HG02571 (cell line): ENCODE data around the gene C9orf72.

Experiments used
- ATAC-seq: cut with Tn5 transposase; IDR thresholded peaks from one replicate; pipeline ENCODE4 v1.9.1; 2021; ENCODE audit warnings: mild to moderate bottlenecking, moderate library complexity; ENCODE audit not compliant: unreplicated experiment

C9orf72 gene

DNA sequence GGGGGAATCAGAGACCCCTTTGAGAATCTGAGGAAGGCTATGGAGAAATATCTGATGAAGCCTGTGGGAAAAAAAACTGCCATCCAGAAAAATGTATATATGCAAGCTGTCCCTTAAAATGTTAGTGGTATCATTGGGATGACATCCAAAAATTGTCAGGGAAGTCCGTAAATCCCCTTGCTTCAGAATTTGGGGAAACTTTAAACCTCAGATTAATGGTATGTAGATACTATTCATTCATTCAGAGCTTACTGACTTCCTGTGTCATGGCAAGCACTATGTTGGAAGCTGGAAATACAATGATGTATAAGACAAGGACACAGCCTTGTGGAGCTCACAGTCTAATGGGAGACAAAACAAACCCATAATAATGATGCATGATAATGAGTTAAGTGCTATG, 32.8 kb downstream of the C9orf72 start:
- ATAC-seq = no peak

DNA sequence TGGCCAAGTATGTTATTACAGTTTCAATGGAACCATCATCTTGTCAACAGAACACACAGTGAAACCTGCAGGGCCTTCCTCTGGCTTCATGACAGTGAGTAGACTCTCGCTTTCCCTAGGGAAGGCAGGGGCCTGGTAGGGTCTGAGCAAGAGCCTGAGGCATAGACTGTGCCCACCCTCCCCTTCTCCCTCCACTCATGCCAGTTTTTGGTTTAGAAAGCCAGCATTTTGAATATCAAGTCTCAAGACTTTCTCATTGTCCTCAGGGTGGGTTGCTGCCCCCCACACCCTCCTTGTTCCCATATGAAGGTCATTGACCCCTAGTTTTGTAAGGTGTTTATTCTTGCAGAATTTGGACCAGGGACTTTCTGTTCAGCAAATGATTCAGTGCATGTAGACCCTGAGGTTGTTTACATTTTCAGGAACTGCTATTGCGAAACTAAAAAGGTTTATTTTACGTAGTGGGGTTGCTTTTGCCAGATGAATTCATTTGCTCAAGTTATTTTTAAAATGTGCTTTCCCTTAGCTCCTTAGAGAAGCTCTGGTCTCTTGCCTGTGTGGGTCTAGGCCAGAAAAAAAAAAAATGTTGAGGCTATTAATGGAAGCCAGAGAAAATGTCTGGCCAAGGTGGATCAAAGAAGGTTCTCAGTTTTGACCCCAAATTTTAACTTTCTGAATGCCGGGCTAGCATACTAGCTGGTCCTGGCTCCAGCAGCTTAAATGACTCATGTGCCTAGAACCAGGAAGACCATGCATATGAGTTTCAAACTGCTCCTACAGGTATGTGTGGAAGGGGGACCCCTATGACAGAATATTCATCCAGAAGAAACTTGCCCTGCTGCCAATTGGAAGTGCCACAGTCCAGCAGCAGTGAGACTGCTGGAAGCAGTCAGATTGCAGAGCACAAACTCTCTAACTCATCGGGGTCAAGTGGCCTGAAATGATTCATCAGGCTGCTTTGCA, 33.5 kb downstream of the C9orf72 start:
- ATAC-seq = peak; percentile 48

- no peak for ATAC-seq
Observed at GRCh38 chr9:27538647-27539046, 34.6 kb downstream of the C9orf72 start.

DNA sequence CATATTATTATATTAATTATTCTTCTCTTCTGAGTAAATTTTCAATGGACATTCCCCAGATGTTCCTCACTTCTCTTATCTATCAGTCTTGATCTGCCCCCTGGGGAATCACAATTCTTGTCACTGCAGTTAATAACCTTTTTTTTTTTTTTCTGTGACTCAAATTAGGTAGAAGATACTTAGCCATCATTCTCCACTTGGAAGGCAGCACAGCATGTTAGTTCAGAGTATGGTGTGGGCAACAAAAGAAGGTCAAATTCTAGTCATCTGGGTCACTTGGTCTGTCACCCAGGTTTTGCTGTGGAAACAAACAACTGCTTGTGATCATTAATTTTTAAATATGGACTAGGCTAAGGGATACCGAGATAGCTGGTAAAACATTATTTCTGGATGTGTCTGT, 35.5 kb downstream of the C9orf72 start:
- ATAC-seq = no peak

DNA sequence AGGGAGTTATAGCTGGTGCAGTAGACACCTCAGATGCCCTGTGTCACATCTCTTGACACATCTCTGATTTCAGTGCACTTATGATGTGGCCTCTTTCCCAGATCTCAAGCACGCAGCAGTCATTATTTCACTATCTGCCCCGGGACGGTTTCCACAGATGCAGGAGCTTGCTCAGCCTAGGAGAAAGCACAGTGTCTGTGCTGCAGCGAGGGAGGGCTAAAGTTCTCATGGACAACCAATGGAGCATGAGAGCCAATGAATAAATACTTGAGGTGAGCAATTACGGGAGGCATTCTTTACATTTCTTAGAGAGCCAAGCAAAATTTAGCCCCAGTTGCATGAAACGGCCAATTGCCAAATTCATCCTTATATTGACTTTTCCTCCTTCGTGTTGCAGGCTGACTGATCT, 36.2 kb downstream of the C9orf72 start:
- no peak for ATAC-seq

GRCh38 chr9:27536168-27536567, 37.1 kb downstream of the C9orf72 start:
- ATAC-seq = no peak

DNA sequence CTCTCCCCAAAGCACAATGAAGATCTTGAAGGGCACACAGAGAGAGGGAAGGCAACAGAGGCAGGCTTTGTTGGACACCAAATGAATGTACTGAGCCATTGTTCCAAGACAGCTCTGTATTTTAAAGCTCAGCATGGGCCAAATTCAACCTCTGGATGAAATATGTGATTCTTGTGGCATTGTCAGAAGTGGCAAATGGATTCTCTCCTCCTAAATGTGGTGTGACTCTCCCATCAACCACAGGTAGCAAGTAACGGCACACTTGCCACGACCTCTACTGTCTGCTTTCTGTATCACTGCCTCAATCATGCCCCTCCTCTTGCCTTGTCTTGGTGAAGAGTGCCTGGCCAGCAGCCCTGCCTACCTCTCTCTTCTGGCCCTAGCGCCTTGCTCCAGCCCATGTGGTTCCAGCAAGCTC, 37.6 kb downstream of the C9orf72 start:
- ATAC-seq = no peak

DNA sequence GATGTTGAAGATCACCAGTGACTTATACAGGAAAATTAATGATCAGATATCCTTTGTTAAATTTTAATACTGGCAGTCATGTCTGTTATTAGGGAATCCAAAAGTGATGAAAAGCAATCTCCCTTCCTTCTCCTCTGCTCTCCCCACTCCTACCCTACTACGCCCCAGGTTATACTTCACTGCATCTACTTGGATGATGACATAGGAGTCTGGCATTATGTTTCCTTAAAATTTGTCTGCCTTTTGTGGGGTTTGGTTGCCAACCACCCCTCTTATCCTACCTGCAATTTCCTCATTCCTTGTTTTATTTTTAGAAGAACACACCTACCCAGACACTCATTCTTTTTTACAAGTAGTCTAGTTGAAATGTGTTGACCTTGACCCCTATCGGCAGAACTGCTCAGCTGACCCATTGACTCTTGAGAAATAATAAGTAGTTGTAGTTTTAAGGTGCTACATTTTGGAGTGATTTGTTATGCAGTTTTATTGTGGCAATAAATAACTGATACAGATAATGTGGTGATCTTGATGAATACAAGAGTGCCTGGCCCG, 38.5 kb downstream of the C9orf72 start:
- no peak for ATAC-seq

GRCh38 chr9:27534131-27534530, 39.1 kb downstream of the C9orf72 start:
- no peak for ATAC-seq

DNA sequence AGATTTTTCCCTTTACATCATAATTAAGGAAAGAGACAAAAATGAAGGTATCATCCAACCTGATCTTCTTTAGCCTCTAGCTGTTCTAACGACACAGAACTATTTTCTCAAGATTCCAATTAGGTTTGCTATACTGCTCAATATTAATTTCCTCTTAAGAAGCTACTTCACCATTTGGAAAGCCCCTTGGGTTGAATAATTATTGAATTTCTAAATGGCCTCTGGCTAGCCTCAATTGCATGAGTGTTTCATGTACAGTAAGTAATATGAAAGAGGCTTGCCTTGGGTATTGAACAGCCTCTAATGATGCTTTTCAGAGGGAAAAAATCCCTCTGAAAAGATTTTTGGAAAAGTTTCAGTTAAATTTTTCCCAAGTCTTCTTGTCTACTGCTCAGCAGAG, 40.0 kb downstream of the C9orf72 start:
- ATAC-seq = no peak

DNA sequence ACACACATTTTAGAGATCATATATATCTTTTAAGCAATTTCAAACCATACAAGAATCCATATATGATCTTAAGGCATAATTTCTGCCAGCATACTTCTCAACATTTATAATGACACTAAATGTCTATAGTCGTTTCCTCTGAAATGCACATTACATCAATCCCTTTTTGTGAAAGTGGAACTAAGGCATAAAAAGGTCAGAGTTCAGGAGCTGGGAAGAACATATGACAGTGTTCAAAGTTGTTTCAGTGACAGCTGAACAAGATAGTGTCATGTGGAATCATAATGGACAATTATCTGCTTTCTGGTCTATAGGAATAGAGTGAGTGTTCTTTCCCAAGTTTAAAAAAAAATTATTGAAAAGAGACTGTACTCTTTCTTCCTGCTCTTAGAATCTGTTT, 41.2 kb downstream of the C9orf72 start:
- no peak for ATAC-seq

DNA sequence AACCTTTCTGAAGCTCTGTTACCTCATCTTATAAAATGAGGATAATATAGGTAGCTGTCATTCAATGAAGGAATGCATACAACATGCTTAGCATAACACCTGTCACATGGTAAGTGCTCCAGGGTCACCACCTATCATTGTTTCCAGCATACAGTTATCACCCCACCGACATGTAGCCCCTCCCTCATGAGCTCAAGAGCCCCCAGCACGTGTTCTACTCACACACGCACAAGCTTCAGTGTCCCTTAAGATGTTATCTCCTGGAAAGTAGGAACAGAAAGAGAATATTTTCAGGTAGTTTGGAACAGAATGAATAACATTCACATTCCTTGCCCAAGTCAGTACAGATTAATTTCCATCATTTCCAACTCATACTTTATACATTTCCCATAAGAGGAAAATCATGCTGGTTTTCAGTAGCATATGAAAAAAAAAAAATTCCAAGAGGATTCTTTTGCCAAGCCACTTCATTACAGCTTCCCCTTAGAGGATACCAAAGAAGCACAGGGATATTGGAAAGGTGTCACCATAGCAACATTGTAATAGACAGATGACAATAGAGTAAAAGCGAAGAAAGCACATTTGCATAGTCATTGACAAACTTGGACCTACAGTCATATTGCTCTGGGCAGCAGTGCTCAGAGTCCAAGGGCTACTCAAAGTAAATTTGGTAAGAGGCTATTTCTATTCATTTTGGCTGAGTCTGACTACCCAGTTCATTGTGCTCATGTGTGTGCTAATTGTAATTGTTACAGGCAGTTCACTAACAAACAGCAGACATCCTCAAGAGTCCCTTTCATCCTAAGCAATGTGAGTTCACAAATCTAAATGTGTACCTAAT, 42.1 kb downstream of the C9orf72 start:
- no peak for ATAC-seq

- ATAC-seq = peak; percentile 77
Observed at GRCh38 chr9:27529316-27530278, 43.7 kb downstream of the C9orf72 start, which contains the start of gene MOB3B. Gene MOB3B (minus strand): TSS chr9:27529814. CDS start chr9:27455550, 74,264 bp downstream.

GRCh38 chr9:27528886-27529315, 44.4 kb downstream of the C9orf72 start:
- peak; percentile 52 for ATAC-seq

- ATAC-seq = peak; percentile 52
Observed at GRCh38 chr9:27528076-27528885, 45.0 kb downstream of the C9orf72 start.

DNA sequence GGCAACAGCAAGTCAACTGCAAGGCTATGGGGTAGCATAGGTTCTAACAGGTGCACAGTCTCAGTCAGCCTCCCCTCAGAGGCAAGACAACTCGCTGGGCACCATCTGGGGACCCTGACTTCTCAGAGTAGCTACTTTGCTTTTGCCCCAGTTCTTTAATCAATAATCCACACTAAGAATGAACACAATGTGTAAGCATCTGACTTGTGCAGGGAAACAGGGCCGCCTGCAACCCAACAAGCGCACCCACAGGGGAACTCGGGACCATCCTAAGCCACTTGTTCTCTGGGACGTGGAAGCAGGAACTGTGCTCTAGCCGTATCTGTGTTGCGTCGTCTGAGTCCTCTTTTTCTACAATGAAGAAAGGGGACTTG, 45.6 kb downstream of the C9orf72 start:
- no peak for ATAC-seq

- ATAC-seq = no peak
Observed at GRCh38 chr9:27524236-27524635, 49.0 kb downstream of the C9orf72 start, which contains the start of gene IFNK. Gene IFNK (plus strand): TSS chr9:27524290. CDS start chr9:27524337, 47 bp downstream.

- ATAC-seq = no peak
Observed at GRCh38 chr9:27523141-27523540, 50.1 kb downstream of the C9orf72 start.

- ATAC-seq = no peak
Observed at GRCh38 chr9:27520986-27521385, 52.3 kb downstream of the C9orf72 start.
